ENCODE data around the gene TUBGCP3. TPM values are rescaled to one million over a fixed set of nuclear protein-coding genes. Genes with fewer than 3 reads are reported as not detected.

The TUBGCP3 gene
- total RNA-seq, 6 experiments from 2014 or later: 13.0 to 20.0 (median 17.6) TPM

- intact Hi-C loops (cut with DNase I): no loop called here
Observed at GRCh38 chr13:112468069-112468468, 119.9 kb downstream of the TUBGCP3 start.

DNA sequence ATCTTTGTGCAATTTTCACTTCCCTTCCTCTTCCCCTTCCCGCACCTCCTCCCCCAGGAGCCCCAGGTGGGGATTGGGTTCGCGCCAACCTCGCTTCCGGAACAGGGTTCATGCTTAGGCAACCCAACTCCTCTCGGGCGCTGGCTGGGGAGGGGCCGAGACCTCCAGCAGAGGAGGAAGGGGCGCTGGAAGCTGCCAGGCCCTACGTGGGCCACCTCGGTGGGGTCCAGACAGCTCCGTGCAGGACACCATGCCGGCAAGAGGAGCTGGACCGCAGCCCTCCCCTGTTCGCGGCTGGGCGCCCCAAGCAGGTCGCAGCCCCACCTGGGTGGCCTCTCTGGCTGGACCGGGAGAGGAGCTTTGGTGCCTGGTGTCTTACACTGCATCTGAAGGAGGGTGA, 120.7 kb downstream of the TUBGCP3 start:
- WGBS (ENCODE audit: insufficient coverage, low coverage, low lambda C conversion rate, missing lambda C conversion rate): 84% methylated on average over 5 of the region's 19 CpGs
- no peak overlapping the region for H3K4me3 ChIP-seq
- no peak for DNase-seq
- no peak overlapping the region for H3K27ac ChIP-seq
- H3K27me3 ChIP-seq: no peaks in the 10 kb centered on the region
- peak in 1 of 4 donors; percentile 22 for ATAC-seq
- no peaks in the 10 kb centered on the region for H3K36me3 ChIP-seq
- H3K4me1 ChIP-seq: no peaks in the 10 kb centered on the region
- H3K9me3 ChIP-seq: no peaks in the 10 kb centered on the region
- intact Hi-C loops (cut with DNase I): no loop called here
- TF ChIP-seq, protein P1, sequence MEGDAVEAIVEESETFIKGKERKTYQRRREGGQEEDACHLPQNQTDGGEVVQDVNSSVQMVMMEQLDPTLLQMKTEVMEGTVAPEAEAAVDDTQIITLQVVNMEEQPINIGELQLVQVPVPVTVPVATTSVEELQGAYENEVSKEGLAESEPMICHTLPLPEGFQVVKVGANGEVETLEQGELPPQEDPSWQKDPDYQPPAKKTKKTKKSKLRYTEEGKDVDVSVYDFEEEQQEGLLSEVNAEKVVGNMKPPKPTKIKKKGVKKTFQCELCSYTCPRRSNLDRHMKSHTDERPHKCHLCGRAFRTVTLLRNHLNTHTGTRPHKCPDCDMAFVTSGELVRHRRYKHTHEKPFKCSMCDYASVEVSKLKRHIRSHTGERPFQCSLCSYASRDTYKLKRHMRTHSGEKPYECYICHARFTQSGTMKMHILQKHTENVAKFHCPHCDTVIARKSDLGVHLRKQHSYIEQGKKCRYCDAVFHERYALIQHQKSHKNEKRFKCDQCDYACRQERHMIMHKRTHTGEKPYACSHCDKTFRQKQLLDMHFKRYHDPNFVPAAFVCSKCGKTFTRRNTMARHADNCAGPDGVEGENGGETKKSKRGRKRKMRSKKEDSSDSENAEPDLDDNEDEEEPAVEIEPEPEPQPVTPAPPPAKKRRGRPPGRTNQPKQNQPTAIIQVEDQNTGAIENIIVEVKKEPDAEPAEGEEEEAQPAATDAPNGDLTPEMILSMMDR (IDR thresholded peaks at IDR 0.05): no peak
- no peak for TF ChIP-seq POLR2A (IDR thresholded peaks at IDR 0.05)

More at GRCh38 chr13:112468069-112468468, 119.9 kb downstream of the TUBGCP3 start:
- Histone ChIP-seq H3K4me3 (no peak overlapping the region), H3K27me3 (no peaks in the 10 kb centered on the region), H3K36me3 (no peaks in the 10 kb centered on the region), H3K4me1 (no peaks in the 10 kb centered on the region), H3K9me3 (no peaks in the 10 kb centered on the region), H3K27ac (no peak overlapping the region)
- ATAC-seq (no peak), DNase-seq (no peak)
- 92% methylated on average over 8 of the region's 10 CpGs for WGBS (ENCODE audit: insufficient coverage, low coverage, low lambda C conversion rate, missing lambda C conversion rate)
- TF ChIP-seq POLR2A (IDR thresholded peaks at IDR 0.05): no peak
- TF ChIP-seq, protein P1 (IDR thresholded peaks at IDR 0.05): no peak

- WGBS (ENCODE audit: insufficient coverage, low coverage, low lambda C conversion rate, missing lambda C conversion rate): 90% methylated on average over 5 of the region's 40 CpGs
- Histone ChIP-seq H3K27ac (no peak overlapping the region), H3K36me3 (no peaks in the 10 kb centered on the region), H3K27me3 (no peaks in the 10 kb centered on the region), H3K4me1 (no peaks in the 10 kb centered on the region), H3K4me3 (no peak overlapping the region), H3K9me3 (no peaks in the 10 kb centered on the region)
- ATAC-seq (peak in 1 of 4 donors; percentile 26), DNase-seq (no peak)
- intact Hi-C loops (cut with DNase I): no loop called here
- TF ChIP-seq, protein P1 (IDR thresholded peaks at IDR 0.05): no peak
Observed at GRCh38 chr13:112466132-112467058, 121.6 kb downstream of the TUBGCP3 start.

- intact Hi-C loops (cut with DNase I): no loop called here
- Histone ChIP-seq H3K36me3 (no peaks in the 10 kb centered on the region), H3K4me3 (no peak overlapping the region), H3K27ac (no peak overlapping the region), H3K27me3 (no peaks in the 10 kb centered on the region), H3K4me1 (no peaks in the 10 kb centered on the region), H3K9me3 (no peaks in the 10 kb centered on the region)
- TF ChIP-seq POLR2A (IDR thresholded peaks at IDR 0.05): no peak
- TF ChIP-seq, protein P1 (IDR thresholded peaks at IDR 0.05): no peak
- 86% methylated on average over 21 of the region's 35 CpGs for WGBS (ENCODE audit: insufficient coverage, low coverage, low lambda C conversion rate, missing lambda C conversion rate)
- peak in 1 of 3 donors; percentile 27 for DNase-seq
- no peak for ATAC-seq
Observed at GRCh38 chr13:112465251-112466131, 122.5 kb downstream of the TUBGCP3 start.
